ENCODE measurements around the gene MYBPHL. TPM values are rescaled to one million over a fixed set of nuclear protein-coding genes. Genes with fewer than 3 reads are reported as not detected.

The MYBPHL gene
- total RNA-seq, 4 donors from 2014 or later: not detected

DNA sequence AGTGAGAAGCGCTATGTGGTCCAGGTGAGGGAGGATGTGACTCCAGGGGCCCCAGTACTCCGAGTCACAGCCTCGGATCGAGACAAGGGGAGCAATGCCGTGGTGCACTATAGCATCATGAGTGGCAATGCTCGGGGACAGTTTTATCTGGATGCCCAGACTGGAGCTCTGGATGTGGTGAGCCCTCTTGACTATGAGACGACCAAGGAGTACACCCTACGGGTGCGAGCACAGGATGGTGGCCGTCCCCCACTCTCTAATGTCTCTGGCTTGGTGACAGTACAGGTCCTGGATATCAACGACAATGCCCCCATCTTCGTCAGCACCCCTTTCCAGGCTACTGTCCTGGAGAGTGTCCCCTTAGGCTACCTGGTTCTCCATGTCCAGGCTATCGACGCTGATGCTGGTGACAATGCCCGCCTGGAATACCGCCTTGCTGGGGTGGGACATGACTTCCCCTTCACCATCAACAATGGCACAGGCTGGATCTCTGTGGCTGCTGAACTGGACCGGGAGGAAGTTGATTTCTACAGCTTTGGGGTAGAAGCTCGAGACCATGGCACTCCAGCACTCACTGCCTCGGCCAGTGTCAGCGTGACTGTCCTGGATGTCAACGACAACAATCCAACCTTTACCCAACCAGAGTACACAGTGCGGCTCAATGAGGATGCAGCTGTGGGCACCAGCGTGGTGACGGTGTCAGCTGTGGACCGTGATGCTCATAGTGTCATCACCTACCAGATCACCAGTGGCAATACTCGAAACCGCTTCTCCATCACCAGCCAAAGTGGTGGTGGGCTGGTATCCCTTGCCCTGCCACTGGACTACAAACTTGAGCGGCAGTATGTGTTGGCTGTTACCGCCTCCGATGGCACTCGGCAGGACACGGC, 55.3 kb downstream of the MYBPHL start:
- 95% methylated on average over 32 of the region's 32 CpGs for whole genome bisulfite sequencing, 2 donors
- no peak for TF ChIP-seq POLR2A (IDR thresholded peaks at IDR 0.05)
- TF ChIP-seq, protein P1, sequence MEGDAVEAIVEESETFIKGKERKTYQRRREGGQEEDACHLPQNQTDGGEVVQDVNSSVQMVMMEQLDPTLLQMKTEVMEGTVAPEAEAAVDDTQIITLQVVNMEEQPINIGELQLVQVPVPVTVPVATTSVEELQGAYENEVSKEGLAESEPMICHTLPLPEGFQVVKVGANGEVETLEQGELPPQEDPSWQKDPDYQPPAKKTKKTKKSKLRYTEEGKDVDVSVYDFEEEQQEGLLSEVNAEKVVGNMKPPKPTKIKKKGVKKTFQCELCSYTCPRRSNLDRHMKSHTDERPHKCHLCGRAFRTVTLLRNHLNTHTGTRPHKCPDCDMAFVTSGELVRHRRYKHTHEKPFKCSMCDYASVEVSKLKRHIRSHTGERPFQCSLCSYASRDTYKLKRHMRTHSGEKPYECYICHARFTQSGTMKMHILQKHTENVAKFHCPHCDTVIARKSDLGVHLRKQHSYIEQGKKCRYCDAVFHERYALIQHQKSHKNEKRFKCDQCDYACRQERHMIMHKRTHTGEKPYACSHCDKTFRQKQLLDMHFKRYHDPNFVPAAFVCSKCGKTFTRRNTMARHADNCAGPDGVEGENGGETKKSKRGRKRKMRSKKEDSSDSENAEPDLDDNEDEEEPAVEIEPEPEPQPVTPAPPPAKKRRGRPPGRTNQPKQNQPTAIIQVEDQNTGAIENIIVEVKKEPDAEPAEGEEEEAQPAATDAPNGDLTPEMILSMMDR (IDR thresholded peaks at IDR 0.05): no peak
- peak in 1 of 2 donors; percentile 12 for DNase-seq (ENCODE audit: low spot score in 2 of 2)
- intact Hi-C loops (cut with DNase I; ENCODE audit: low total_unique reads): no loop called here
- H3K4me3 ChIP-seq (ENCODE audit: low read depth, poor library complexity, severe bottlenecking): no peak overlapping the region

DNA sequence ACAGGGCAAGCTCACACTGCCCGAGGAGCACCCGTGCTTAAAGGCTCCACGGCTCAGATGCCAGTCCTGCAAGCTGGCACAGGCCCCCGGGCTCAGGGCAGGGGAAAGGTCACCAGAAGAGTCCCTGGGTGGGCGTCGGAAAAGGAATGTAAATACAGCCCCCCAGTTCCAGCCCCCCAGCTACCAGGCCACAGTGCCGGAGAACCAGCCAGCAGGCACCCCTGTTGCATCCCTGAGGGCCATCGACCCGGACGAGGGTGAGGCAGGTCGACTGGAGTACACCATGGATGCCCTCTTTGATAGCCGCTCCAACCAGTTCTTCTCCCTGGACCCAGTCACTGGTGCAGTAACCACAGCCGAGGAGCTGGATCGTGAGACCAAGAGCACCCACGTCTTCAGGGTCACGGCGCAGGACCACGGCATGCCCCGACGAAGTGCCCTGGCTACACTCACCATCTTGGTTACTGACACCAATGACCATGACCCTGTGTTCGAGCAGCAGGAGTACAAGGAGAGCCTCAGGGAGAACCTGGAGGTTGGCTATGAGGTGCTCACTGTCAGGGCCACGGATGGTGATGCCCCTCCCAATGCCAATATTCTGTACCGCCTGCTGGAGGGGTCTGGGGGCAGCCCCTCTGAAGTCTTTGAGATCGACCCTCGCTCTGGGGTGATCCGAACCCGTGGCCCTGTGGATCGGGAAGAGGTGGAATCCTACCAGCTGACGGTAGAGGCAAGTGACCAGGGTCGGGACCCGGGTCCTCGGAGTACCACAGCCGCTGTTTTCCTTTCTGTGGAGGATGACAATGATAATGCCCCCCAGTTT, 56.1 kb downstream of the MYBPHL start:
- intact Hi-C loops (cut with DNase I; ENCODE audit: low total_unique reads): no loop called here

DNA sequence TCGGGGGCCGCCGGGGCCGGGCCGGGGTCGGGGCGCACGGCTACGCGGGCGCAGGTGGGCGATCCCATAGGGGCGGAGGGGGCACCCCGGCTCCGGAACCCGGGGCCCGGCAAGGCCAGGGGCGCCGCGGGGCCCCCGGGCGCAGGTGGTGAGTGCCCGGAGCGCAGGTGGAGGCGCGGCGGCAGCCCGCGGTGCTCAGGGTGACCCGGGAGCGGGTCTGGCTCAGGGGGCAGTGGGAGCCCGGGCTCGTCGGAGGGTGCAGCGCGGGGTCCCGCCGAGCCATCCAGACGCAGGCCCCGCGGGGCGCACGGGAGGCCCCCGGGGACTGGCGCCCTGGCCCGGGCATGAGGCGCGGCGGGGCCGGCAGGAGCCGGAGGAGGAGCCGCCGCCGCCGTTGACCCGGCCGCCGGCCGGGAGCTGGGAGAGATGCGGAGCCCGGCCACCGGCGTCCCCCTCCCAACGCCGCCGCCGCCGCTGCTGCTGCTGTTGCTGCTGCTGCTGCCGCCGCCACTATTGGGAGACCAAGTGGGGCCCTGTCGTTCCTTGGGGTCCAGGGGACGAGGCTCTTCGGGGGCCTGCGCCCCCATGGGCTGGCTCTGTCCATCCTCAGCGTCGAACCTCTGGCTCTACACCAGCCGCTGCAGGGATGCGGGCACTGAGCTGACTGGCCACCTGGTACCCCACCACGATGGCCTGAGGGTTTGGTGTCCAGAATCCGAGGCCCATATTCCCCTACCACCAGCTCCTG, 57.0 kb downstream of the MYBPHL start:
- DNase-seq (ENCODE audit: low spot score in 2 of 2): peak in 1 of 2 donors; percentile 7
- TF ChIP-seq, protein P1 (IDR thresholded peaks at IDR 0.05): no peak
- TF ChIP-seq POLR2A (IDR thresholded peaks at IDR 0.05): no peak
- WGBS, 2 donors: 1% methylated on average over 35 of the region's 80 CpGs; no CpG with 5 or more reads in 1 of the 2 donors
- peak overlapping the region; percentile 49 for H3K4me3 ChIP-seq (ENCODE audit: low read depth, poor library complexity, severe bottlenecking)
- intact Hi-C loops (cut with DNase I; ENCODE audit: low total_unique reads): no loop called here

More for the DNA sequence above, 56.1 kb downstream of the MYBPHL start:
- peak in 1 of 2 donors; percentile 16 for DNase-seq (ENCODE audit: low spot score in 2 of 2)
- TF ChIP-seq, protein P1 (IDR thresholded peaks at IDR 0.05): no peak
- TF ChIP-seq POLR2A (IDR thresholded peaks at IDR 0.05): no peak
- peak overlapping the region; percentile 49 for H3K4me3 ChIP-seq (ENCODE audit: low read depth, poor library complexity, severe bottlenecking)
- WGBS, 2 donors: 85 to 91% methylated on average over 30 to 33 of the region's 33 CpGs

DNA sequence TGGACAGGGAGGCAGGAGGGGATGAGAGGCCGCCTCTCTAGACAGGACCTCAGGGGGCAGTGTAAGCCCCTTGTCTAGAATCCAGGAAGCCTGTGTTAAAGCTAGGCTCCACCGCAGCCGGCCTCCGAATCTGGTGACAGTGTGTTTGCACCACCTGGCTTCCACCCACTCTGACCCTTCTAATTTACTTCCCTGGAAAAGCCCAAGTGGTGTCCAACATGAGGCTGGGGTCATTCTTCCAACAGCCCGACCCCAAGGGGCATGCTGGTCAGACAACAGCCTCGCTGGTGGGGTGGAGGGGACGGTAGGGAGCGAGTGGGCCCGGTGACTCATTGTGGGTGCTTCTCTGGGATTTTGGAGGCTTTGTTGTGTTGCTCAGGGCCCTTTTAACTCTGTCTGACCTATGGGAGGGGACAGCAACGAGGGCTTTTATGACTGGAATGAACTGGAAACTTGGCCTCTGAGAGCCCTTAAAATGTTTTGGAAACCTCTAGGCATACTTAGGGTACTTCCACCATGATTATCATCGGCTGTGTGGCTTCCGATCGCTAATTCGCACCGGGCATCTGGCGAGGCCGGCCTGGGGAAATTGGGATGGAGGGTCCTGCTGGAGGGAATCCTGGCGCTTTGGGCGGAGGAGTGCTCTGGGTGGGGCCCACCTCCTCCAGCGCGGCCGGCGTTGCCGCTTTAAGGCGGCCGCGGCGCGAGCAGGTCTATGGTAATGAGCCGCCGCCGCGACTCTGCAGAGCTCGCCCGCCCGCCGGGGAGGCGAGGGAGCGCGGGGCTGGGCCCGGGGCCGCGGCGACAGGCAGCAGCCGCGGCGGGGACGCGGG, 57.8 kb downstream of the MYBPHL start, which contains the start of gene CELSR2:
TSS of gene CELSR2 (plus strand) at position 743 of the 833 bp plus-strand sequence. CDS start 541 bp downstream, outside the sequence.
- TF ChIP-seq, protein P1 (IDR thresholded peaks at IDR 0.05): no peak
- TF ChIP-seq POLR2A (IDR thresholded peaks at IDR 0.05): no peak
- 19 to 41% methylated on average over 15 to 37 of the region's 49 CpGs for WGBS, 2 donors

More for the DNA sequence above, 57.8 kb downstream of the MYBPHL start, which contains the start of gene CELSR2:
- peak in 1 of 2 donors; percentile 22 for DNase-seq (ENCODE audit: low spot score in 2 of 2)
- intact Hi-C loops (cut with DNase I; ENCODE audit: low total_unique reads): no loop called here
- H3K4me3 ChIP-seq (ENCODE audit: low read depth, poor library complexity, severe bottlenecking): peak within 1 kb of the TSS; percentile 49
